Activated CD4-positive, alpha-beta T cell treated with anti-CD3 and anti-CD28 coated beads, Interleukin-2, amount 50 U/mL, for 16 hours (primary cell): ENCODE measurements around the gene IFITM10.

Experiments
- DNase-seq: peaks from one replicate; pipeline ENCODE4 v3.0.0-alpha.2; 2020

Gene IFITM10

GRCh38 chr11:1762537-1763302, 12.3 kb upstream of the IFITM10 start:
- no peak for DNase-seq

GRCh38 chr11:1761857-1762536, 11.6 kb upstream of the IFITM10 start:
- DNase-seq = no peak

- DNase-seq = no peak
These were observed 10.9 kb upstream of the IFITM10 start for GRCh38 chr11:1761110-1761856.

GRCh38 chr11:1760351-1761109, 10.1 kb upstream of the IFITM10 start:
- no peak for DNase-seq

- DNase-seq = no peak
These were observed 9.4 kb upstream of the IFITM10 start for GRCh38 chr11:1759851-1760220.

GRCh38 chr11:1759151-1759850, 8.9 kb upstream of the IFITM10 start:
- DNase-seq = no peak

GRCh38 chr11:1758611-1759150, 8.3 kb upstream of the IFITM10 start:
- no peak for DNase-seq

GRCh38 chr11:1757861-1758610, 7.6 kb upstream of the IFITM10 start:
- DNase-seq = peak; percentile 73

- DNase-seq = no peak
These were observed 6.7 kb upstream of the IFITM10 start for GRCh38 chr11:1756791-1757771.

GRCh38 chr11:1755692-1756561, 5.5 kb upstream of the IFITM10 start:
- DNase-seq = no peak

- DNase-seq = no peak
These were observed 4.9 kb upstream of the IFITM10 start for GRCh38 chr11:1755344-1755691.

GRCh38 chr11:1754376-1755150, 4.2 kb upstream of the IFITM10 start:
- no peak for DNase-seq

GRCh38 chr11:1753929-1754305, 3.5 kb upstream of the IFITM10 start:
- DNase-seq = no peak

GRCh38 chr11:1753229-1753928, 3.0 kb upstream of the IFITM10 start:
- DNase-seq = no peak

GRCh38 chr11:1752907-1753228, 2.5 kb upstream of the IFITM10 start:
- DNase-seq = no peak

- no peak for DNase-seq
These were observed 1.9 kb upstream of the IFITM10 start for GRCh38 chr11:1751999-1752906.

- DNase-seq = no peak
These were observed 1.1 kb upstream of the IFITM10 start for GRCh38 chr11:1751531-1751921.
